GM12872 (cell line): ENCODE results near the gene SMAD2.

Experiments
- TF ChIP-seq, protein P1 (sequence below): IDR thresholded peaks from 3 replicates; pipeline ENCODE4 v1.5.1; 2011; ENCODE audit warnings: low read depth, mild to moderate bottlenecking, low read length, moderate library complexity; ENCODE audit not compliant: insufficient read depth

The SMAD2 gene

GRCh38 chr18:47888156-47888555, 42.3 kb downstream of the SMAD2 start:
- TF ChIP-seq, protein P1, sequence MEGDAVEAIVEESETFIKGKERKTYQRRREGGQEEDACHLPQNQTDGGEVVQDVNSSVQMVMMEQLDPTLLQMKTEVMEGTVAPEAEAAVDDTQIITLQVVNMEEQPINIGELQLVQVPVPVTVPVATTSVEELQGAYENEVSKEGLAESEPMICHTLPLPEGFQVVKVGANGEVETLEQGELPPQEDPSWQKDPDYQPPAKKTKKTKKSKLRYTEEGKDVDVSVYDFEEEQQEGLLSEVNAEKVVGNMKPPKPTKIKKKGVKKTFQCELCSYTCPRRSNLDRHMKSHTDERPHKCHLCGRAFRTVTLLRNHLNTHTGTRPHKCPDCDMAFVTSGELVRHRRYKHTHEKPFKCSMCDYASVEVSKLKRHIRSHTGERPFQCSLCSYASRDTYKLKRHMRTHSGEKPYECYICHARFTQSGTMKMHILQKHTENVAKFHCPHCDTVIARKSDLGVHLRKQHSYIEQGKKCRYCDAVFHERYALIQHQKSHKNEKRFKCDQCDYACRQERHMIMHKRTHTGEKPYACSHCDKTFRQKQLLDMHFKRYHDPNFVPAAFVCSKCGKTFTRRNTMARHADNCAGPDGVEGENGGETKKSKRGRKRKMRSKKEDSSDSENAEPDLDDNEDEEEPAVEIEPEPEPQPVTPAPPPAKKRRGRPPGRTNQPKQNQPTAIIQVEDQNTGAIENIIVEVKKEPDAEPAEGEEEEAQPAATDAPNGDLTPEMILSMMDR: no peak

- TF ChIP-seq, protein P1: no peak
These were observed 43.2 kb downstream of the SMAD2 start for GRCh38 chr18:47887227-47887626.

- TF ChIP-seq, protein P1: no peak
These were observed 46.6 kb downstream of the SMAD2 start for GRCh38 chr18:47883771-47884413.

DNA sequence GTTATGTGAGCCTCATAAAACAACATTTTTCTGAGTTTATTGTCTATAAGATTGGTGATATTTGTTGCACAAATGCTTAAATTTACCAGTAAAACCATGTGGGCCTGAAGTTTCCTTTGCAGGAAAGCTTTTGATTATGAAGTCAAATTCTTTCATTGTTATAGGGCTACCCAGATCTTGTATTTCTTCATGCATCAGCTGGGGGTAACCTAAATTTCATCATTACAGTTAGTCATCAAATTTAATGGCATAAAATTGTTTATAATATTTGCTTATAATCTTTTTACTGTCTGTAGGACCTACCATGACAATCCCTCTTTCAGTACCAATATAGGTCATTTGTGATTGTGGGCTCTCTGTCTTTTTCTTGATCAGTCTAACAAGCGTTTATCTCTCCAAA, 47.8 kb downstream of the SMAD2 start:
- TF ChIP-seq, protein P1: no peak

DNA sequence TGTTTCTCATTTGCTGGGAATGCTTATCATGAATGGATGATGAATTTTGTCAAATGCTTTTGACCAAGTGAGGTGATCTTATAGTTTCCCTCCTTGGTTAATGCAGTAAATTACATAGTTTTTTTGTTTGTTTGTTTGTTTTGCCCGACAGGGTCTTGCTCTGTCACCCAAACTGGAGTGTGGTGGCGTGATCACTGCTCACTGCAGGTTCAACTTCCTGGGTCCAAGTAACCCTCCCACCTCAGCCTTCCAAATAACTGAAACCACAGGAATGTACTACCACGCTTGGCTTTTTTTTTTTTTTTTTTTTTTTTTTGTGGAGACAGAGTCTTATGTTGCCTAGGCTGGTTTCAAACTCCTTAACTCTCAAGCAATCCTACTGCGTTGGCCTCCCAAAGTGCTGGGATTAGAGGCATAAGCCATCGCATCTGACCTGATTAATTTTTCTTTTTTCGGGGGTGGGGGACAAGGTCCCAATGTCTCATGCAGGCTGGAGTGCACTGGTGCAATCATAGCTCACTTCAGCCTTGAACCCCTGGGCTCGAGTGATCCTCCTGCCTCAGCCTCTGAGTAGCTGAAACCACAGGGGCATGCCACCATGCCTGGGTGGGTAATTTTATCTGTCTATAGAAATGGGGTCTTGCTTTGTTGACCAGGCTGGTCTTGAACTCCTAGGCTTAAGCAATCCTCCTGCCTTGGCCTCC, 48.6 kb downstream of the SMAD2 start:
- TF ChIP-seq, protein P1: no peak

GRCh38 chr18:47881042-47881441, 49.4 kb downstream of the SMAD2 start:
- TF ChIP-seq, protein P1: no peak

GRCh38 chr18:47877892-47878291, 52.6 kb downstream of the SMAD2 start:
- TF ChIP-seq, protein P1: no peak
